Purkinje cell (primary cell): ENCODE measurements around the gene PSMB3. TPM values are rescaled to one million over a fixed set of nuclear protein-coding genes. Genes with fewer than 3 reads are reported as not detected.

ENCODE experiments used
- polyA plus RNA-seq: library from polyadenylated mRNA; unstranded; fragments of >200 nt; fragmentation: Nextera tagmentation; gene quantifications from 2 replicates; pipeline ENCODE4 v1.2.1, GENCODE V29; 2014

PSMB3 gene
- polyA plus RNA-seq: 657 and 801 TPM in 2 replicates

DNA sequence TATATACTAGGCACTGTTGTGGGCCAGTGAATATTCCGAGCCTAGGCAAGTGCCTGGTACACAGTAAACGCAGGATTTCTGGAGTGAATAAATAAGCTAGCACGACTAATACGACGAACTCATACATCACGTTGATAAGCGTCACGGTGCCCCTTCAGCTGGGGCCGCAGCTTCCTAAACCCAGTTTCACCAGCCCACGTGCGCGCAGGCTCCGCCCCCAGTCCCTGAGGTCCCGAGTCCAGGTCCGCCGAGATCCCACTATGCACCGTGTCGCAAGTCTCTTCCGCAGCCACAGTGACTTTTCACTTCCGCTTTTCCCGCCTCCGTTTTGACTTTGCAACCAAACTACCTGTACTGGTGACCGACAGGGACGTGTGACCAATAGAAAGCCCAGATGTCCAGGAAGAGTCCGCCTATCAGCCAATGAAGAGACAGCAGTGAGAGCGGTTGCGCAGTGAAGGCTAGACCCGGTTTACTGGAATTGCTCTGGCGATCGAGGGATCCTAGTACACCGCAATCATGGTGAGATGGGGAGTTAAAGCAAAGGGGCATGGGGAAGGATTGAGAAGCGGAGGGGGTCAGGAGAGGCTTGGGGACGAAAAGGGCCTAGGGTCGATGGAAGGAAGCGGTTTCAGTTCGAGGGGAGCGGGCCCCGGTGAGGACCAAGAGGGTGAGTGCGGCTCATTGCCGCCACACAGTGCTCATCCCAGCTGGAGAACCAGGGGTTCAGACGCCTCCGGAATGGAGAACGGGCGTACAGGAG is at the start of gene PSMB3:
TSS of gene PSMB3 (plus strand) at position 434 of the 763 bp plus-strand sequence. CDS start at position 520, 86 bp downstream.

DNA sequence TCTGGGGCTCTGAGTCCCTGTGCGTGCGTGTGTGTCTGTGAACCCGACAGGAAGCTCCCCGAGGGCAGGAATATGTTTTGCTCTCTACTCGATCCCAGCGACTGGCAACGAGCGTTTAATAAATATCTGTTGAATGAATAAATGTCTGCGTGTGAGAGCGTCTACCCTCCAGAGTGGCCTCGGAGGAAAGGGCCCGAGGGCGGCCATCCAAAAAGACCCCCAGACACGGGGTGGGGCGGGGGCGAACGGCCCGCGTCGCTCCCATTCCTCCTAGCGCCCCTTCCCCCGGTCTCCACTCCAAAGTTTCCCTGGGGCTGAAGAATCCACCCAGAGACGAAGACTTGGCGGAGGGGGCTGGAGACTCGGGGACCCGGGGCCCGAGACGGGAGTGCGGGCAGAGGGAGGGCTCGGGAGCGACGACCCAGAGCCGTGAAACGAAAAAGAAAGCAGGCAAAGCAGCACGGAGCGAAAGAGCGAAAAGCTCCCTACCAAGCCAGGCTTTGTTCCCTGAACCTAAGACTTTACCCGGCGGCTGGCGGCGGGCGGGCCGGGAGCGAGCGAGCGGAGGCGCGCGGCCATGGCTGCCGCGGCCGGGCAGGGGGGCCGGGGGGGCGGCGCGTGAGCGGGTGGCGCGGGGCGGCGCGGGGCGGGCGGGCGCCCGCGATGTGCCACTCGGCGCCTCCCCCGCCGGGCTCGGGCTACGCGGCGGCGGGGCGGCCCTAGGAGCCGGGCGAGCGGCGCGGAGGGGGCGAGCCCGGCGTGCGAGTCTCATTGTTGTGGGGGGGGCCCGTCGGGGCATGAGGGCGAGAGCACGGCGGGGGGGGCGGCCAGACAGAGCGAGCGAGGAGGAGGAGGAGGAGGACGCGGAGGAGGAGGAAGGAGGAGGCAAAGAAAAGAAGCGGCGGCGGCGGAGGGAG is 47.7 kb upstream of the PSMB3 start, which contains the start of gene MLLT6:
TSS of gene MLLT6 (plus strand) at position 668 of the 917 bp plus-strand sequence. CDS start 360 bp downstream, outside the sequence.

DNA sequence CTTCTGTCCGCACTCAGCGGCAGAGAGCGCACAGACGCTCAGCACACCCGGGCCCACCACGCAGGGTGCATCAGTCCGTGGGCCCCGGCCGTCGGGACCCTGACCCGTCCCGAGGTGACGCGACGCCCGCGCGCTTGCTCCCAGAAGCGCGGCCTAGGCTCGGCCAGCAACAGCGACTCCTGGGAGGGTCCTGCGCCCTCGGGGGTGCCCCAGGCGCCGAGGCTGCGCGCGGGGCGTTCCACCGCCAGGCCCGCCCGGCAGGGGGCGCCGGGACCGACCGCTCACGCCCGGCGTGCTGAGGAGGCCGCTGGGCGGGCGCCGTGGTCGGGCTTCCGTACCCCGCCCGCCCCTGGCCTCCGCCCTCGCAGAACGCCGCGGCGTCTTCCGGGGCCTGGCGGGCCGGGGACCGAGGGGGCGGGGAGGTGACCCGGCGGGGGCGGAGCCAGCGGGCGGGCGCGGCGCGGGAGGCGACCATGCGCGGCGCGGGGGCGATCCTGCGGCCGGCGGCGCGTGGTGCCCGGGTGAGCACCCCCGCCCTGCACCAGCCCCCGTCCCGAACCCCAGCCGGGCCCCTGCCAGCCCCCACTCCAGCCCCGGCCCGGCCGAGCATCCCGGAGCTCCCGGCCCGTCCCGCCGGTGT is 22.5 kb upstream of the PSMB3 start, which contains the start of gene CISD3:
TSS of gene CISD3 (plus strand) at position 456 of the 640 bp plus-strand sequence. CDS start at position 474, 18 bp downstream.

DNA sequence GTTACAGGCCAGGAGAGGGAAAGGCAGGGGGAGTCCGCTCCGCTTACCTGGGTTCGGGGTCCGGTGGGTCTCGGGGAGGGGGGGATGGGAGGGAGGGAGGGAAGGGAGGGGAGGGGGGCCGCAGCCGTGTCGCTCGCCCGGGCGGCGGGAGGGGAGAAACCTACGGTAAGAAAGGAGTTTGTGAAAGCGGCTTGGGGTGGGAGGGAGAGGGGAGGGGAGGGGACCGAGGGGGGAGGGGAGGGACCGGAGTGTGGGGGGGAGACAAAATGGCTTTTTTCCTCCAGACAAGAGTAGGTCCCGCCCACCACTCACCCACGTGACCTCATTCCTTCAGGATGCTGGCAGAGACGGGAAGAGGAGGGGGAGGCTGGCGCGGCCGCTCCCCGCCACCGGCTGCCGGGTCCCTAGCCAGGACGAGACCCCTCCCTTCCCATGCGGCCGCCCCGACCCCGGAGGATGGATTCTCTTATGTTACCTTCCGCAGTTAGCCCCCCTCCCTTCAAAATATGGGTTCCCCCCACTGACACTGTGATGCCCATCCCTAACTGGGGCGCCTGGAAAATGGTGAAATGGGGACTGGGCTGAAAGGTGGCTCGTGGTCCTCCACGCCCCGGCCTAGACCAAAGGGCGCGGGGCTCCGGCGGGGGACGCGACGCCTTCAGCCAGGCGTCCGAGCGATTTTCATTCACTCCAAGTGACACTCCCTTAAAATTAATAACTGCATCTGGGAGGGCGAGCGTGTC is 4.2 kb upstream of the PSMB3 start, which contains the start of gene PCGF2:
TSS of gene PCGF2 (minus strand) at position 188 of the 743 bp plus-strand sequence. CDS start 7,934 bp downstream, outside the sequence.

DNA sequence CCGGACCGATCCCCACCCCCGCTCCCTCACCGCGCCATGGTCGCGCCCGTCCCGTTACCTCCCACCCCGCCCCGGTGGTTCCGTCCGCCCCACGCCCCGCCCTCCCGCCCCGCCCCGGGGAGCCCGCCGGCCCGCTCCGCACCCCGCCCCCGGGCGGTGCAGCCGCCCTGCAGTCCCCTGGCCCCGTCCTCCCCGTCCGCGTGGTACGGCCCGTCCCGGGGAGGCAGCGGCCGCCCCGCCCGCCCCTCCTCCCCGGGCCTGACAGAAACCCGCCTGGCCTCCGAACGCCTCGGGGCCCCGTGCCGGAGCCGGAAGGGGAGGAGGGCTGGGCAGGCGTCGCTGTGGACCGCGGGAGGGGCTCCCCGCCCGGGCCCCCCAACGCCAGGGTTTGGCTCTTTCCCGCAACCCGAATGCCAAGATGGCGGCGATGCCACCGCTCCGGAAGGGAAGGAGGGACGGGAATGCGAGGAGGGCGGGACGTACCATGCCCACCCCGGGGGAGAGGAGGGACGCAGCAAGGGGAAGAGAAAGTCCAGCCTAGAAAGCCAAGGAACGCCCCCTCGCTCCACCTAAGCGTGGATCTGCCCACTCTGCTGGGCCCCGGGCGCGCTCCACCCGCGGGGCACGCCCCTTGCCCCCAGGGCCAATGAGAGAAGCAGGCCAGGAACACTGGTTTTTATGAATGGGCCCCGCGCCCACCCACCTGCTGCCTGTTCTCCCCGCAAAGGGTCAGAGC is 47.1 kb downstream of the PSMB3 start, which contains the start of gene PIP4K2B:
TSS of gene PIP4K2B (minus strand) at position 56 of the 736 bp plus-strand sequence. CDS start 132 bp downstream, outside the sequence.

Other genes starting within 250 kb of the PSMB3 start
- gene SRCIN1, start 146.8 kb upstream of the PSMB3 start, polyA plus RNA-seq: 0.88 and 2.2 TPM in 2 replicates
- gene EPOP, start 77.8 kb upstream of the PSMB3 start, polyA plus RNA-seq: 0.60 and 1.2 TPM in 2 replicates
- gene MLLT6, start 47.5 kb upstream of the PSMB3 start, polyA plus RNA-seq: 0.46 and 2.3 TPM in 2 replicates
- gene CISD3, start 22.4 kb upstream of the PSMB3 start, polyA plus RNA-seq: 6.0 and 8.0 TPM in 2 replicates
- 1.1 and 11.2 TPM in 2 replicates for gene PCGF2, start 4.4 kb upstream of the PSMB3 start, polyA plus RNA-seq
- gene PIP4K2B, start 46.8 kb downstream of the PSMB3 start, polyA plus RNA-seq: 4.6 and 7.9 TPM in 2 replicates
- gene CWC25, start 72.6 kb downstream of the PSMB3 start, polyA plus RNA-seq: 5.0 and 23.1 TPM in 2 replicates
- gene RPL23, start 101.0 kb downstream of the PSMB3 start, polyA plus RNA-seq: 794 and 943 TPM in 2 replicates
- gene LASP1, start 117.3 kb downstream of the PSMB3 start, polyA plus RNA-seq: 15.3 and 23.2 TPM in 2 replicates
- not detected in 2 replicates for gene FBXO47, start 214.7 kb downstream of the PSMB3 start, polyA plus RNA-seq